CD1c-positive myeloid dendritic cell (primary cell): Measurements from ENCODE around the gene NTN1.
"Not testable (repeated sequence)": the region's sequence is repeated elsewhere in the genome, so short reads cannot be mapped to it uniquely, and the experiment has no call there.

Experiments
- DNase-seq: peaks from one replicate; pipeline ENCODE4 v3.0.0-alpha.2; 2016; ENCODE audit errors: extremely low spot score

NTN1 gene

DNA sequence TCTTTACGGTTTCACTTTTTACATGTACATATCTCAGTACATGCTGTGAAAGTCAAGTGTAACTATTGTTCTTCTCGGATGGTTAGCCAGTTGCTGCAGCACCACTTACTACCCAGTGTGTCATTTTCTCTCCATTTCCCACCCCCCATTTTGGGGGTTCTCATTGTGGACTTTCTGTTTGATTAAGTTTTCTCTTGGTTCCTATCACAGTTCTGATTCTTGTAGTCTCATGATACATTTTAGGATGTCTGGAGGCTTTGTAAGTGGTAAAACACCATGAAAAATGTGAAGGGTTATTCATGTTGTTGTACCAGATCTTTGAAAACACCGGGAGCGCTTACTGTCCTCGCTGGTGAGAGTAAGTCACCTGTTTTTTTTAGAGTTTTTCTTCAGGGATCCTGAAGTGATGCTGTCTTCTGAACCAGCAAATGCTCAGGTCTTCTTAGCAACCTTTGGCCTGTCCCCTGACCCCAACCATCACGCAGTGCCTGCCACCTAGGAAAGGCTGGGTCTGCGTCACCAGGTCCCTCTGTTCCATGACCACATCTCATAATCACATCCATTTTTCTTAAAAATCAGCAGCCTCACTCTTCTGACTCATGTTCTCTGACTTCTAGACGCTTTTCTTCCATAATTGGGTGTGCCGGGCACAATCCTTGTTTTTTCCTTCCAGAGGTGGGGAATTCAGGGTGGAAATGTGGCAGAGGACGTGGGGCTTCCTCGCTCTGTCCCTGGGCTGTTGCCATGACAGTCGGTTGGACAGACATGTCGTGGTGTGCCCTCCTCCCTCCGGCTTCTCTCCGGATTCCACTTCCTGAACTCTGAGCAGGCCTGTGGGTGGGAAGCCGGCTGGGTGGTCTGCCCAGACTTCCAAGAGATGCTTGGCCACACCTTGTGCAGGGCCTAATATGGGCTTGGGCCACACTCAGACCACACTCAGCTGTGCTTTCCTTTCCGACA is 102.6 kb downstream of the NTN1 start:
- DNase-seq: no peak

- no peak for DNase-seq
These were observed 103.2 kb downstream of the NTN1 start for GRCh38 chr17:9124554-9124935.

GRCh38 chr17:9125722-9126121 is 104.4 kb downstream of the NTN1 start:
- DNase-seq: no peak

DNA sequence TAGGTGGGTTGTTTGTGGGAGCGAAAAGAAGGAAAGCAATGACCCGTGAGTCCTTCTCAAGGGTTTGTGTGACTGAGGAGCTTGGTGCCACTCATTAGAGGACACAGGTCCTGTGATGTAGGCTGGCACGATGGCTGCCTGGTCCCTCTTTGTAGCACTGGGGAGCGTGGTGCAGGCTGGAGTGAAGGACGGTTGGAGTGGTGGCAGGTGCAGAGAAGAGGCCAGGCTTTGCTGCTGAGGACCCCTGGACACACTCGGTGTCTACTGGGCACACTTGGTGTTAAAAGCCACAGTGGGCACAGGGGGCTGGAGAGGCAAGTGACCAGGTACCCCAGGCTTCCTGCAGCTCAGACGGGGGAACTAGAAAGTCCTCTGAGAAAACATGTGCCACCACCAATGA is 106.0 kb downstream of the NTN1 start:
- DNase-seq: no peak

DNA sequence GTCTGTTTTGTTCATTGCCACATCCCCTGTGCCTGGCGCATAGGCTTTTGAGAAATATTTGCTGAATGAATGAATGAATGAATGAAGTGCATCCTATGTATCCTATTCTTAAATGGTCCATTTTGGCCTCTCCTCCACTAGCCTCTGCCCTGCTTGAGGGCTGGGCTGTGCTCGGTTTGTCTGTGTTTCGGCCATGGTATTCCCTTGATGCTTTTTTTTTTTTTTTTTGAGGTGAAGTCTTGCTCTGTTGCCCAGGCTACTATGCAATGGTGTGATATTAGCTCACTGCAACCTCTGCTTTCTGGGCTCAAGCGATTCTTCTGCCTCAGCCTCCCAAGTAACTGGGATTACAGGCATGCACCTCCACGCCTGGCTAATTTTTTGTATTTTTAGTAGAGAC is 110.1 kb downstream of the NTN1 start:
- no peak for DNase-seq

DNA sequence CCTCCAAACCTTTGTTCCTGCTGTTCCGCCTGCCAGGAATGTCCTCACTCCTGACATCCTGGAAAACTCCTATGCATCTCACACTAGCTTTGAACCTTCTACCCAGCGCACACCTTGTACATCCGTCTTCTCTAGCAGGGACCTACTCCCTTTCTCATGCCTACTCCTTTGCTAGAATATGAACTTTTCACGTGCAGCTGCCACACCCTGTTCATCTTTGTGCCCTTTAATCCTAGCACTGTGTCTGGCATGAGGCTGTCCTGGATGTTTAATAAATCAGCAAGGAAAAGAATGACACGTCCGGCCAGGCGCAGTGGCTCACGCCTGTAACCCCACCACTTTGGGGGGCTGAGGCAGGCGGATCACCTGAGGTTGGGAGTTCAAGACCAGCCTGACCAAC is 111.0 kb downstream of the NTN1 start:
- DNase-seq: no peak

DNA sequence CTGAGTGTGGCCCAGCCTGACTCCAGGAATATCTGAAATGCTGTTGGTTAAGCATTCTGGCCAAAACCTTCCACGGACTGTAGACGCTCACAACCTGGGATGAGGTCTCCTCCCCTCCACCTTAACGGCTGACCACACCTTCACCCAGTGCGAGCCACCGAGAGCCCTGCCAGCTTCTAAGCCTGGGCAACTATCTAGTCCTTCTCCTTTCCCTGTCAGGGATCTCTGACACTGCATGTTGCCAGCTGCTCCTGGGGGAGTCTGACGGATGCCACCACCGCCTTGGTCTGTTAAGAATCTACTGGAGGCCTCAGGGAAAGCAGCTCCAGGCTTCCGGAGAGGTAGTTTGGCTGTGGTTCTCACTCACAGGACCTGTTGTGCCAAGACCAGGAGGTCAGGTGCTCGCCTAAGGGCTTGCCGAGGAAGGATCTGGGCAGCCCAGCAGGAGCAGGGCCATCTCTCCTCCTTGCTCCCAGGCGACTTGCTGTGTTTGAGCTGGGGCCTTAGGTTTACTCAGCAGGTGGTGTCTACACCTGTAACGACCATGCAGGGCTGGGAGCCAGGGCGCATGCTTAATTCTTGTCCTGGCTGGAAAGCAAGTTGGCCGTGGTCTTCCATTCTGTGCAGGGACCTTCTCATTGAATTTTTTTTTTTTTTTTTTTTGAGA is 111.8 kb downstream of the NTN1 start:
- no peak for DNase-seq

- no peak for DNase-seq
These were observed 116.9 kb downstream of the NTN1 start for GRCh38 chr17:9138161-9138717.

GRCh38 chr17:9139695-9140094 is 118.4 kb downstream of the NTN1 start:
- no peak for DNase-seq

DNA sequence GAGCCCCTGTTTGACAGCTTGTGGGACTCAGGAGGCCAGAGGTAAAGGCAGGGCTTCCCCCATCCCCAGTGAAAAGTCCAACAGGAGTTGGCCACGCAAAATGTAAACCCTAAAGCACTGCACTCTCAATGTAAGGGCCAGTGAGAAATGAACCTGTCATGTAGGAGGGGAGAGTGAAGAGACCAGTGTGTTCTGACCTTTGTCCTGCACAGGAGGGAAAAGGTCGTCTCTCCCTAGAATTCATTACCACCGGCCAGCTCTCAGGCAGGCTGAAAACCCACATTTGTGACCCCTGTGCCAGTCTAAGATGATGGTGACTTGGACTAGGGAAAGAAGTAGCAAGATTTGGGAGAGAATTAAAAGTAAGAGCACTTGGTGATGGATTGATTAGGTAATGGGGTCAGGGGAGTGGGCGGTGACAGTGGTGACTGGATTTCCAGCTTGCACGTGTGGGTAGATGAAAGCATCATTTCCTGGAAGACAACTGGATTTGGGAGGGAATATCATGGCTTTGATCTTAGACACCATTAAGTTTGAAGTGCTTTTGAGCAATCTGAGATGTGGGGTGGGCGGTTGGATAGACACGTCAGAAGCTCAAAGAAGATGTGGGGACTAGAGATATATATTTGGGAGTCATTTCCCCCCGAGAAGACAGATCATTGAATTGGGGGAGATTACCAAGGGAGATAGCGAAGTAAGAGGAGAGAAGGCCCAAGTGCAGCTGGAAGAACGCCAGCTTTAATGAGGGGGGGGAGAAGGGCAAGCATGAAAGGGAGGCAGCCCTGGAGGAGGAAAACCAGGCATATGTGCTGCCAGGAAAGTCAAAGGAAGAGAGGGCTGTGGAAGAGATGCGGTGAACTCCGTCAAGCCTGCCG is 119.5 kb downstream of the NTN1 start:
- DNase-seq: no peak

DNA sequence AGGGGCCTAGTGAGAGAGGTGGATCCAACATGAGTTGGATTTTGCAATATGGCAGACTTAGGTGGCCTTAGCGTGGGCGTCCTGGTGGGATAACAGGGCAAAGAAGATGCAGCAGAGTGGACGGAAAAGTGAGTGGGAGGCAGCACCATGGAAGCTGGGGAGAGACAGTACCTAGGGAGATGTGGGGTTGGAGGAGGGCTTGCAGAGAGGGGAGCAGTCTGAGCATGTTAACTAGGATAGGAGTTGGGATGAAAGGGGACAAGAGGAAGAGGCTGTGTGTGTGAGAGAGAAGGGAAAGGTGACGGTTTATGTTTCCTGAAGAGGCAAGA is 120.1 kb downstream of the NTN1 start:
- no peak for DNase-seq

DNA sequence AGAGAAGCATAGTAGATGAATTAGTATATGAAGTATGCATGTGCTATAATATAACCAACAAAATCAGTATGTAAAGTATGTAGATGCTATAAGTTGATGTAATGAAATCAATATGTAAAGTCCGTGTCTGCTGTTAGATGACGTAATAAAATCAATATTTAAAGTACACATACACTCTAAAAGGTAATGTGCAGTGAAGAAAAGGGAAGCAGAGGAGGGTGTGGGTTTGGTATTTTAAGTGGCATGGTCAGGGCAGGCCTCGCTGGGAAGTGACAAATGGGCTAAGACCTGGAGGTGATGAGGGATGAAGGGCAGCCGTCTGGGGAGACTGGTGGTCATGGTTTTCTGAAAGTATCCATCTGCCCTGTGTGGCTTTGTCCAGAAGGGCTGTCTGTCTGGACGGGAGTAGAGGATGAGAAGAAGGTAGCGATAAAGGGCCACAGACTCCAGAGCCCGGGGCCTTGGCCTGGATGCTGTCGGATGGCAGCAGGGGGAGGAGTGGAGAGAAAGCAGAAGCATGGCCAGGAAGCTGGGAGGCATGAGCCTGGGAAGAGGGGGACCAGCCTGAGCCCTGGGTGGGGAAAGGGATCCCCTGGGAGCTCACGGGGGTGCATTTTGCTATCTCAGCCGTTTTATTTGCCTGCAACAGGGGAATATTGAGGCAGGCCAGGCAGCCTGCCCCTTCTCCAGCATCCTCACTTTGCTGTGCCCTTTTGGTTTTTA is 121.6 kb downstream of the NTN1 start:
- DNase-seq: no peak

GRCh38 chr17:9144502-9145249 is 123.4 kb downstream of the NTN1 start:
- DNase-seq: no peak

DNA sequence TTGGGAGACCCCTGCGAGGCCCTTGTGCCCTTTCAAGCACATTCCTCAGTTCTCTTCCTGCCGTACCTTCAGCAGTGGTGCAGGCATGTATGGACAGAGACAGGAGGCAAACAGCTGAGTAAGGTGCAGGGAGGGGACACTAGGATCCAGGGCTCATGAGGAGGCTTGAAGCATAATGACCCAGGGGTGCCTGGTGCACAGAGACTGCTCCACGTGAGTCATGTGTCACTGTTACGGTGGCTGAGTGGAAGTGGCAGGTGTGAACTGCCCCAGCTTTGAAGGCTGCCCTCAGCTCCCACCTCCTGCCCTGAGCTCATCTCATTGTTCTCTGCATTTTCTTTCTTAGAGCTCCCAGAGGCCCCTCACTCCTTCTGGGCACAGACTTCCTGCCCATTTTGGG is 124.8 kb downstream of the NTN1 start:
- DNase-seq: no peak

- no peak for DNase-seq
These were observed 127.7 kb downstream of the NTN1 start for GRCh38 chr17:9148905-9149525.

DNA sequence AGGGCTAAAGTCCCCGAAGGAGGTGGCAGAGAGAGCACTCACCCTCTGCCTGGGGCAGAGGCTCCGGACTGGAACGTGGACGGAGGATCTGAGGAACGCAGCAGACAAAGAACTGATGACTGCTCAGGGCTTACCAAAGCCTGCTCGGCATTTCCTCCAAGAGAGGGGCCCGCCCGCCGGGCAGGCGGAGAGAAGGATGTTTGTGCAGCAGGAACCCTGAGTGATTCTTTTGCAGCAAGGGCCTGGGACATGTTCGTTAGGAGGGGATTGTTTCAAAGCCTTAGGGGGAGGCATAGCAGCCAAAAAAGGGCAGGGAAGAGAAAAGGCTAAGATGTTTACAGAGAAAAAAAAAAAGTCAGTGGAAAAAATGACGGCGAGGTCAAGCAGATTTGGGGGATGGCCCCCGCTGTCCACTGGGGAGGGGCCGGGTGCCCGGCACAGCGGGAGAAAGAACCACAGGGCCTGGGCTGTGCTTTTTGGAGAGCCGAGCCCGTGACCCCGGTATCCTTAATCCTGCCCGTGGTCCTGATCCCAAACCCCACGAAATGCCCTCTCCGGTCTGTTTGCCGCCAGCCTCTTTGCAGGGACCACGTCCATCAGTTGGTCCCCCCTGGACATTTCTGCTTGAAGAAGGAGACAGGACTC is 129.3 kb downstream of the NTN1 start:
- DNase-seq: no peak

DNA sequence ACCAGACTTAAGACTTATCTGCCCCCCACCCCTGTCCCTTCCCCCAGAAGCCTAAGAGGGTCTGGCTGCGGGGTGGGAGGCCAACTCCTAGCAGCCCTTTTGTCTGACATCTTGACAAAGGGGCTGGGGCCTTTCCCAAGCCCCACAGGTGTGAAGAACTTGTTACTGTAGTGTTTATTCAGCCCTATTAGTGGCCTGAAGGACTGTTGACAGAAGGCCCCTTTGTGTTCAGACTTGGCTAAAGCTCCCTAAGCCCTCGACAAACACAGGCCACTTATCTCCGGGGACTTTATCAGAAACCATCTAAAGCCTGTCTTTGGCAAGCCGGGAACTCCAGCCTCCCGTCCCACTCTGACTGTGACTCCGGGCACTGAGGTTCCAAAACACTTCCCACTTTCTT is 129.8 kb downstream of the NTN1 start:
- no peak for DNase-seq

- not testable (repeated sequence) for DNase-seq
These were observed 130.4 kb downstream of the NTN1 start for GRCh38 chr17:9151740-9152139.

DNA sequence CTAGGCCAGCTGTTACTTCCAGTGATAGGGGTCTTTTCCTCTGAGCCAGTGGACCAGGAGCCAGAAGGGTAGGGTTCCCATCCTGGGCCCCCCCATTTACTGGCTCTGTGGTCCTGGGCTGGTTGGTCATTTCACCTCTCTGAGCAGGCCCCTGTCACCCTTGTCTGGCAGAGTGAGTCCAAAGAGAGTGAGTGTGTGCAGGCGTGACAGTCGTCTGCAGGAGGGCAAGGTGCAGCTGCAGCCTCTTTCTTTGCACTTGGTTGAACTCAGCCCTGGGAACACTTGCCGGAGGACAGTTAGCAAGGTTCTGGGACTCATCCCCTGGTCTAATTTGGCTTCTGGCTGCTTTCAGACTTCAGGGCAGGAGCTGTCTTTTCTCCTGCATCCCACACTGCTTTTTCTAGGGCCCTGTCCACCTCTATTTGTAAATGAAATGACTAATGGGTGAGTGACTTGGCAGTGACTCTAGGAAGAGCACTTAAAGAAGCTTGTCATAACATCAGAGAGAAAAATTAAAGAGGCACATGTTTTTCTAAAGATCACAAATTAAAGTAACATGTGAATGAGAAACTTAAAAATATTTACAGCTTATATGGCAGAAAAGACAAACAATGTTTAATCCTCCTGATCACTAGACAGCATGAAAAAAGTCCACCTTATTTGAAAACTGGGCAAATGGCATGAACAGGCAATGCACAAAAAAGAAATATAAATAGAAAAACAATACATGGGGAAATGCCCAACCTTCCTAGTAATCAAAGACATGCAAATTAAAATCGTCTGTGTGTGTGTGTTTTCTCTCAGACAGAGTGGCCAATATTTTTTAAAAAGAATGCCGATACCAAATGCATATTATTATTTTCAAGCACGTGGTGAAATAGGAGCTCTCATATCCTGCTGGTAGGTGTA is 137.5 kb downstream of the NTN1 start:
- no peak for DNase-seq
